Glutamatergic neuron (in vitro differentiated cells): ENCODE results near the gene OR6N1. TPM values are rescaled to one million over a fixed set of nuclear protein-coding genes. Genes with fewer than 3 reads are reported as not detected.

Experiments
- DNase-seq: peaks from one replicate; pipeline ENCODE4 v3.0.0; 2022
- H3K27ac Mint-ChIP-seq: one replicate; pipeline ENCODE4 v1.8.0; 2020; ENCODE audit warnings: mild to moderate bottlenecking, mixed read lengths, inconsistent platforms; ENCODE audit not compliant: unreplicated experiment
- H3K27me3 Mint-ChIP-seq: one replicate; pipeline ENCODE4 v1.8.0; 2020; ENCODE audit warnings: mild to moderate bottlenecking, moderate library complexity, mixed read lengths, inconsistent platforms; ENCODE audit not compliant: unreplicated experiment
- H3K36me3 Mint-ChIP-seq: one replicate; pipeline ENCODE4 v1.8.0; 2020; ENCODE audit warnings: mild to moderate bottlenecking, mixed read lengths, inconsistent platforms; ENCODE audit not compliant: unreplicated experiment
- H3K4me1 Mint-ChIP-seq: one replicate; pipeline ENCODE4 v1.8.0; 2020; ENCODE audit warnings: mild to moderate bottlenecking, low read depth, mixed read lengths, inconsistent platforms; ENCODE audit not compliant: unreplicated experiment
- H3K4me3 Mint-ChIP-seq: one replicate; pipeline ENCODE4 v1.8.0; 2020; ENCODE audit warnings: mild to moderate bottlenecking, mixed read lengths, inconsistent platforms; ENCODE audit not compliant: unreplicated experiment
- H3K9me3 Mint-ChIP-seq: one replicate; pipeline ENCODE4 v1.8.0; 2020; ENCODE audit warnings: mild to moderate bottlenecking, moderate library complexity, mixed read lengths, inconsistent platforms; ENCODE audit not compliant: unreplicated experiment
- CTCF ChIP-seq: fragments of 200-600 bp; sonication (generic); IDR thresholded peaks from one replicate; pipeline ENCODE4 v1.5.0; 2021; ENCODE audit not compliant: partially characterized antibody, unreplicated experiment
- total RNA-seq: library from RNA; stranded (reverse); fragmentation: NEBNext Ultra II Directional; extraction: Animal tissue kit (Norgen Biotek cat#: 25700); gene quantifications from one replicate; pipeline ENCODE4 v1.2.1, GENCODE V29; 2021; ENCODE audit not compliant: unreplicated experiment

OR6N1 gene
- total RNA-seq, 1 donor from 2014 or later = not detected

- Mint-ChIP-seq H3K36me3 (no peaks in the 10 kb centered on the region), H3K9me3 (no peaks in the 10 kb centered on the region), H3K27ac (no peak overlapping the region), H3K27me3 (peaks cover 3% of the 10 kb centered on the region), H3K4me1 (no peaks in the 10 kb centered on the region), H3K4me3 (no peak overlapping the region)
- TF ChIP-seq CTCF = no peak
- no peak for DNase-seq
These were observed 52.3 kb downstream of the OR6N1 start for GRCh38 chr1:158719664-158720063.

DNA sequence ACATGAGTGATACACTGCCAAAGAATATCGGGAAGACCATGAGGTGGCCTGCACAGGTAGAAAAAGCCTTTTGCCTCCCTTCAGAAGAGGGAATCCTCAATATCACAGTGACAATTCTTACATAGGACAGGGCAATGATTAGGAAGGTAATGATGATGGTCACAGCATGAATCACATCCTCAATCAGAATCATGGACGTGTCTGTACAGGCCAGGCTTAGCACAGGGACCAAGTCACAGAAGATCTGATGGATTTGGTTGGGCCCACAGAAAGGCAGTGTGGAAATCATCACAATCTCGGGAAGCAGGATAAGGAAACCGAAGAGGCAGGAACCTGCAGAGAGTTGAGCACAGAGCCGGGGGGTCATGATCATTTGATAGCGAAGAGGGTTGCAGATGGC lies 54.7 kb downstream of the OR6N1 start:
- H3K36me3 Mint-ChIP-seq = no peaks in the 10 kb centered on the region
- no peak overlapping the region for H3K4me3 Mint-ChIP-seq
- no peaks in the 10 kb centered on the region for H3K4me1 Mint-ChIP-seq
- H3K27me3 Mint-ChIP-seq = no peaks in the 10 kb centered on the region
- no peaks in the 10 kb centered on the region for H3K9me3 Mint-ChIP-seq
- DNase-seq = no peak
- no peak for TF ChIP-seq CTCF
- H3K27ac Mint-ChIP-seq = no peak overlapping the region

DNA sequence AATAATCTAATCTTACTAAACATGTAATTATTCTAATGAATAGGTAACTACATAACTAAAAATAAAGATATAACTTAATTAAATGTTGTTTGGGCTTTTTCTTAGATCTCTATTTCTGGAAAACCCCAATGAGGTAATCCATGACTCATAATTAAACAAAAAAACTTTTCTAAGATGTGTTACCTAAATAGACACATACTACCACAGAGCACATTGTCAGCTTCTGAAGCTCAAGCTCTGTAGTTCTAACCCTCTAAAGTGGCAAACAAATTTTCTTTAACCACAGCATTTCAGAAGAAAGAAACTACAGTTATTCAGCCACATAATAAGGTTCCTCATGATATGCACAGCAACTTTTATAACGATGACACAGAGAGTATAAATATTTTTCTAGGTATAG lies 55.7 kb downstream of the OR6N1 start:
- Mint-ChIP-seq H3K9me3 (no peaks in the 10 kb centered on the region), H3K36me3 (no peaks in the 10 kb centered on the region), H3K4me1 (no peaks in the 10 kb centered on the region), H3K4me3 (no peak overlapping the region), H3K27ac (no peak overlapping the region), H3K27me3 (no peaks in the 10 kb centered on the region)
- no peak for DNase-seq
- no peak for TF ChIP-seq CTCF

DNA sequence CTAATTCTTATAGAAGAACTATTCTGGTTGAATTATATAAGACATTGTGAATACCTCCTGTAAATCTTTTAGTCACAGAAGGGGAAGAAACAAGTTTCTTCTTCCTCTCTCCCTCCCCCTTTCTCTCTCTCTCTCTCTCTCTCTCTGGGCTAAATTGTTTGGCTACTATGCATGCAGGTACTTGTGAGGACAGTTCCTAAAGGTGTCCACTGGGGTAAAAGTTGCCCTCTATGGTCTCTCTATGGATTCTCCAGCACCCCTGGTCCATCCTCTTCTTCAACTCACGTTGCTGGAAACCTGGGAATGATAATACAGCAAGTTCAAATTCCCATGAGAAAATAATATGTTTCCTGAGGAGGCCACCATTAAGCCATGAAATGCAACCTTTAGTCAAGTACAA lies 57.2 kb downstream of the OR6N1 start:
- H3K4me3 Mint-ChIP-seq = no peak overlapping the region
- H3K36me3 Mint-ChIP-seq = no peaks in the 10 kb centered on the region
- H3K4me1 Mint-ChIP-seq = no peaks in the 10 kb centered on the region
- H3K27me3 Mint-ChIP-seq = no peaks in the 10 kb centered on the region
- H3K27ac Mint-ChIP-seq = no peak overlapping the region
- no peak for TF ChIP-seq CTCF
- DNase-seq = no peak
- no peaks in the 10 kb centered on the region for H3K9me3 Mint-ChIP-seq

Other genes with a start within 250 kb of the OR6N1 start
- not detected for gene OR6Y1, start 217.8 kb downstream of the OR6N1 start, total RNA-seq
- gene OR6P1, start 201.6 kb downstream of the OR6N1 start, total RNA-seq = not detected
- gene OR10X1, start 192.3 kb downstream of the OR6N1 start, total RNA-seq = not detected
- gene OR10Z1, start 166.9 kb downstream of the OR6N1 start, total RNA-seq = not detected
- not detected for gene SPTA1, start 85.5 kb downstream of the OR6N1 start, total RNA-seq
- not detected for gene OR6K2, start 71.5 kb downstream of the OR6N1 start, total RNA-seq
- not detected for gene OR6K3, start 51.5 kb downstream of the OR6N1 start, total RNA-seq
- gene OR6K6, start 17.5 kb downstream of the OR6N1 start, total RNA-seq = not detected
- not detected for gene OR6N2, start 9.0 kb upstream of the OR6N1 start, total RNA-seq
- not detected for gene MNDA, start 59.2 kb upstream of the OR6N1 start, total RNA-seq
- gene PYHIN1, start 159.4 kb upstream of the OR6N1 start, total RNA-seq = not detected
- gene IFI16, start 237.7 kb upstream of the OR6N1 start, total RNA-seq = 0.86 TPM